ENCODE data around the gene BBS9.

DNA sequence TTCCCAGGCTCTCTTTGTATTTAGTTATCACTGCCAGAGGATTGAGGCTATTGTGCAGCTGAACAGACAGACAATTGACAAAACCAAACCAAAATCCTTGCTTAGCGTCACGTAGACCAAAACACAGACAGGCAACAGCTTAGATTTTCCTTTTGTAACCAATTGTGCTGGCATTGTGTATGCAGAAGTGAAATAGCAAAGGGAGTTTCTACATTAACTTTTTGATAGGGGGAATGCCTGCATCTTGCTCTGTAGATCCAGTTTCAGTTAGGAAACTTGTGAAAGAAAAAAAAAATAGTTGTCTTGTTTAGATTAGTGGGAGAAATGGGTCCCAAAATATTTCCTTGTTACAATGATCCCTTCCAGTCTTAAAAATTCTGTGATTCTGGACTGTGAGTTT, 333.8 kb downstream of the BBS9 start:
- TF ChIP-seq CTCF (IDR thresholded peaks at IDR 0.05; ENCODE audit: low read length) (no peak), EZH2 (optimal IDR thresholded peaks at IDR 0.05; ENCODE audit: low read depth, low read length) (no peak)
